Activated T-cell treated with anti-CD3 and anti-CD28 coated beads, Interleukin-2, amount 50 U/mL, for 72 hours (primary cell): ENCODE data around the gene CSH2. TPM values are rescaled to one million over a fixed set of nuclear protein-coding genes. Genes with fewer than 3 reads are reported as not detected.

Experiments
- ATAC-seq, 2 donors: fragments of 150-1000 bp; cut with Tn5 transposase; replicated peaks in 1 of 2; 2 replicates each; pipeline ENCODE4 v1.10.0; 2021; ENCODE audit warnings: moderate library complexity in 2 of 2, mild to moderate bottlenecking in 1 of 2
- DNase-seq, 2 donors: peaks; one replicate each; pipeline ENCODE4 v3.0.0; 2021 to 2022; ENCODE audit warnings: mixed read lengths in 1 of 2
- H3K27ac Mint-ChIP-seq: one replicate; pipeline ENCODE4 v1.8.0; 2022; ENCODE audit warnings: mild to moderate bottlenecking, moderate library complexity, mixed read lengths
- H3K27me3 Mint-ChIP-seq: one replicate; pipeline ENCODE4 v1.8.0; 2022; ENCODE audit warnings: low read depth, mixed read lengths
- H3K36me3 Mint-ChIP-seq, 2 donors: one replicate each; pipeline ENCODE4 v1.8.0; 2022; ENCODE audit warnings: mixed read lengths in 2 of 2, mild to moderate bottlenecking in 1 of 2; ENCODE audit not compliant: insufficient read depth in 2 of 2
- H3K4me1 Mint-ChIP-seq: one replicate; pipeline ENCODE4 v1.8.0; 2022; ENCODE audit warnings: low read depth, mixed read lengths
- H3K4me3 Mint-ChIP-seq, 2 donors: one replicate each; pipeline ENCODE4 v1.8.0; 2022; ENCODE audit warnings: mild to moderate bottlenecking in 2 of 2, mixed read lengths in 2 of 2, moderate library complexity in 2 of 2
- H3K9me3 Mint-ChIP-seq, 2 donors: one replicate each; pipeline ENCODE4 v1.8.0; 2022; ENCODE audit warnings: mixed read lengths in 2 of 2
- total RNA-seq, 2 donors: library from RNA; stranded (reverse); gene quantifications; one replicate each; pipeline ENCODE4 v1.2.3, GENCODE V29; 2022

CSH2 gene
- total RNA-seq, 2 donors from 2014 or later, result not detected

DNA sequence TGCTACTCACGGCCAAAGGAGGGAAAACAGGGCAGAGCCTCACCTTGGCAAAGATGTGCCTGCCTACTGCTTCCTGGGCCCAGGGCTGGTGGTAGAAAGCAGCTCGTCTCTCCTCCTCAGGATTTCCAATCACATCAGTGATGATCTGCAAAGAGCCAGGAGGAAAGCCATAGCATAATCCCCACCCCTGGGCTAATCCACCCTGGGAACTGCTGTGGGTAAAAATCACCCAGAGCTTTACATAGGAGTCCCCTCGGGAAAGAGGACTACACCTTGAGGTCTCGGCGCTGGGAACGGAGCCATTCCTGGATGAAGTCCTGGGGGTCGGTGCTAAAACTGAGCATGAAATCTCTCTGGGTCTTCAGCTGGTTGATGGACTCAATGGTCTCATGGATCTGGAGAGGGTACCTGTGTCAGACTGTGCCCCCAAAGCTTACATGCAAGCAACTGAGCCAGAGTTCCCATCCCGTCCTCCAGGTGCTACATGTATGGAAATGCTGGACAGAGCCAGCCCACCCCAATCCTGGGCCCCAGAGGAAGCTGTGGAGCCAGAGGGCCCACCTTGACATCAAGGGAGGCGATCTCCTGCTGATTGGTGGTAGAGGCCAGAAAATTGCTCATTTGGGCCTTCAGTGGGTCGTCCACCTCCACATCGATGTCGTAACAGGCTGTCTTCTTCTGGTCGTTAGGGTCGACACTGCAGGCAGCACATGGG is 40.3 kb downstream of the CSH2 start:
- Mint-ChIP-seq H3K27me3 (no peaks in the 10 kb centered on the region), H3K36me3 (peaks cover 4 to 33% of the 10 kb centered on the region in 2 donors), H3K4me1 (peaks cover 59% of the 10 kb centered on the region), H3K9me3 (no peaks in the 10 kb centered on the region), H3K27ac (no peak overlapping the region), H3K4me3 (no peak overlapping the region)
- DNase-seq, result no peak
- no peak for ATAC-seq

- H3K9me3 Mint-ChIP-seq, result no peaks in the 10 kb centered on the region
- H3K36me3 Mint-ChIP-seq, result peaks cover 4 to 33% of the 10 kb centered on the region in 2 donors
- peak overlapping the region; percentile 87 for H3K27ac Mint-ChIP-seq
- no peak overlapping the region for H3K4me3 Mint-ChIP-seq
- ATAC-seq, result no peak
- no peak for DNase-seq
- H3K4me1 Mint-ChIP-seq, result peaks cover 62% of the 10 kb centered on the region
- H3K27me3 Mint-ChIP-seq, result no peaks in the 10 kb centered on the region
Observed at GRCh38 chr17:63832455-63832854, 41.0 kb downstream of the CSH2 start.

DNA sequence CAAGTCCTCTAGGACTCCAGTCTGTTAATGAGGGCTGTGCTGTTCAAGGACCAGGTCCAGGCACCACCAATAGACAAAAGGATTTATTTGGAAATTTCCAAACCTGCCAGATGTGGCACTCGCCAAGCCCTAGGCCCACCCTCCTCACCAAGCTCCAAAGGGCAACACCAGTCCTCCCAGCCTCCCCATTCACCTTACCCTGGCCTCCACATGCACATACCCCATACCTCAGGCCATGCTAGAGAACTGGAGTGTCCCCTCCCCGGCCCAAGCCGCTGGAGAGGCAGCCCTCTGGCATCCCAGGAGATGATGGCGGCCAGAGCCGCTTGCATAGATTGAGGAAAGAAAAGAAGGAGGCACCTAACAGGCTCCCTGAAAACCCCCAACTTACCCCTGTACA is 41.5 kb downstream of the CSH2 start:
- peaks cover 62% of the 10 kb centered on the region for H3K4me1 Mint-ChIP-seq

GRCh38 chr17:63831505-63831904 is 42.0 kb downstream of the CSH2 start:
- H3K4me3 Mint-ChIP-seq, result no peak overlapping the region
- H3K9me3 Mint-ChIP-seq, result no peaks in the 10 kb centered on the region
- H3K36me3 Mint-ChIP-seq, result peaks cover 5 to 31% of the 10 kb centered on the region in 2 donors
- no peaks in the 10 kb centered on the region for H3K27me3 Mint-ChIP-seq
- ATAC-seq, result no peak
- peak overlapping the region; percentile 87 for H3K27ac Mint-ChIP-seq
- DNase-seq, result no peak
- H3K4me1 Mint-ChIP-seq, result peaks cover 66% of the 10 kb centered on the region

More for the DNA sequence above, 41.5 kb downstream of the CSH2 start:
- Mint-ChIP-seq H3K27me3 (no peaks in the 10 kb centered on the region), H3K36me3 (peaks cover 2 to 31% of the 10 kb centered on the region in 2 donors), H3K27ac (peak overlapping the region; percentile 87), H3K4me3 (no peak overlapping the region), H3K9me3 (no peaks in the 10 kb centered on the region)
- ATAC-seq (no peak), DNase-seq (no peak)

GRCh38 chr17:63830904-63831491 is 42.5 kb downstream of the CSH2 start:
- no peak for DNase-seq
- Mint-ChIP-seq H3K9me3 (no peaks in the 10 kb centered on the region), H3K4me3 (no peak overlapping the region), H3K4me1 (peaks cover 71% of the 10 kb centered on the region), H3K27ac (peak overlapping the region; percentile 76), H3K36me3 (peaks cover 5 to 31% of the 10 kb centered on the region in 2 donors), H3K27me3 (no peaks in the 10 kb centered on the region)
- no peak for ATAC-seq

- H3K4me3 Mint-ChIP-seq, result no peak overlapping the region
- ATAC-seq, result no peak
- H3K27me3 Mint-ChIP-seq, result no peaks in the 10 kb centered on the region
- DNase-seq, result no peak
- H3K27ac Mint-ChIP-seq, result peak overlapping the region; percentile 39
- H3K4me1 Mint-ChIP-seq, result peaks cover 71% of the 10 kb centered on the region
- no peaks in the 10 kb centered on the region for H3K9me3 Mint-ChIP-seq
- peaks cover 3 to 23% of the 10 kb centered on the region in 2 donors for H3K36me3 Mint-ChIP-seq
Observed at GRCh38 chr17:63830278-63830677, 43.2 kb downstream of the CSH2 start.

- ATAC-seq (no peak), DNase-seq (no peak)
- H3K9me3 Mint-ChIP-seq, result no peaks in the 10 kb centered on the region
- H3K36me3 Mint-ChIP-seq, result peaks cover 10 to 30% of the 10 kb centered on the region in 2 donors
- H3K4me3 Mint-ChIP-seq, result peak overlapping the region; percentile 96 to 97
- peaks cover 77% of the 10 kb centered on the region for H3K4me1 Mint-ChIP-seq
- H3K27me3 Mint-ChIP-seq, result no peaks in the 10 kb centered on the region
- peak overlapping the region; percentile 98 for H3K27ac Mint-ChIP-seq
Observed at GRCh38 chr17:63828936-63829335, 44.5 kb downstream of the CSH2 start.

DNA sequence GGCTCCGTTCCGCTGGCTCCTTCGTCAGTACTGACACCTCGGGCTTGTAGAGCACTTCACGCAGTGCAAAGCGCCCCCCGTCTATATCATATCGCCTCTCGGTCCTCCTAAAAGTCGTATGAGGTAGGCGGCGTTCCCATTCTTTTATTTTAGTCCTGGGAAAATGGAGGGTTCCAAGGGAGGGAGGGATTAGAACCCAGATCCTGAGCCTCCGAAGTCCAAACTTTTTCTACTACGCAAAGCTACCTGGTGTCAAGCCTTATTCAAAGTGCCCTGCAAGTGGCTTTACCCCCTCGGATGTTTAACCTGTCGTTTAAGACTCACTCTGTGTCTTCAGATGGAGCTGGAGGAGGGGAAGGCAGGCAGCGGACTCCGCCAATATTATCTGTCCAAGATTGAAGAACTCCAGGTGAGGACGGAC is 45.7 kb downstream of the CSH2 start:
- peaks cover 15 to 34% of the 10 kb centered on the region in 2 donors for H3K36me3 Mint-ChIP-seq
- H3K27me3 Mint-ChIP-seq, result no peaks in the 10 kb centered on the region
- peak overlapping the region; percentile 98 for H3K27ac Mint-ChIP-seq
- DNase-seq (no peak), ATAC-seq (no peak)
- H3K9me3 Mint-ChIP-seq, result no peaks in the 10 kb centered on the region
- peaks cover 87% of the 10 kb centered on the region for H3K4me1 Mint-ChIP-seq
- H3K4me3 Mint-ChIP-seq, result peak overlapping the region; percentile 96 to 97

DNA sequence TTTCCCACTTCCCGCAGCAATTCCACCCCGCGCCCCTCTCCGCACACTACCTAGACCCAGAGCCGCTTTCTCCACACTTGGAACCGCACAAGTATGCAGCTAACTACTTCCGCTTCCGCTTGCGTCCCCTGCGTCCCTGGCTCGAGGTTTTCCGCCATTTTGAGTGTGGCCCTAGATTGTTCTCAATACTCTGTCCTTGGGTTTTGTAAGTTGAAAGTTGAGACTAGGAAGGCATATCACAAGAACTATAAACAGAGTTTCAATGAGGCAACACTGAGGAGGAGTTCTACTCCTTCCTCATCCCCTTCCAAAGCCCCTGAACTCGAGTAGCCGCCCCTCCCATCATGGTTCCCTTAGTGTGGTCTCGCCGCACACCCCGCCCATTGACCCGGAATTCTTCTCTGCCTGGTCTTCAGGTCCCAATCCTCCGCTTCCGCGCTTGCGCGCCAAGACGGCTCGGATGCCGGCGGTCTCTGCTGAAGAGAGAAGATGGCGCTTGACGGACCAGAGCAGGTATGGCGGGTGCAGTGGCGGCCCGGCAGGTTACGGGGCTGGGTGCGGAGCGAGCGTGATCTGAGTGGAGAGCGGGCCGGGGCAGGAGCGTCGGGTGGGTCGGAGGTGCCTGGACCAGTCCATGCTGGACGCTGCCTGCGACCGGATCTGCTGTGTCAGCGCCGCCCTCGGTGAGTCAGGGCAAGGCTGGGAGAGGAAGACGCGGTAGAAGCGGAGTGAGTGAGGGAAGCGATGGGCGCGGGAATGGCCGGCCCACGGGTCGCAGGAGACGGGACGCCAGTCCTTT is 46.3 kb downstream of the CSH2 start, which contains the start of the genes FTSJ3 and PSMC5:
Gene FTSJ3 (minus strand): TSS at position 662 of the 799 bp plus-strand sequence. CDS start 761 bp downstream, outside the sequence.
Gene PSMC5 (plus strand): TSS at position 430 of the 799 bp plus-strand sequence. CDS start 60 bp downstream, at position 490.
- Mint-ChIP-seq H3K4me3 (peak within 1 kb of the TSS; percentile 96 to 97), H3K4me1 (peaks cover 90% of the 10 kb centered on the region), H3K27ac (peak within 1 kb of the TSS; percentile 98), H3K36me3 (peaks cover 15 to 36% of the 10 kb centered on the region in 2 donors), H3K27me3 (no peaks in the 10 kb centered on the region), H3K9me3 (no peaks in the 10 kb centered on the region)
- peak; percentile 92 to 93 for ATAC-seq
- peak; percentile 95 to 97 for DNase-seq

GRCh38 chr17:63826468-63827001 is 46.9 kb downstream of the CSH2 start:
- Mint-ChIP-seq H3K4me3 (peak overlapping the region; percentile 96 to 97), H3K4me1 (peaks cover 85% of the 10 kb centered on the region), H3K36me3 (peaks cover 15 to 36% of the 10 kb centered on the region in 2 donors), H3K27me3 (no peaks in the 10 kb centered on the region), H3K27ac (peak overlapping the region; percentile 98), H3K9me3 (no peaks in the 10 kb centered on the region)
- peak; percentile 1 for ATAC-seq
- DNase-seq, result no peak

DNA sequence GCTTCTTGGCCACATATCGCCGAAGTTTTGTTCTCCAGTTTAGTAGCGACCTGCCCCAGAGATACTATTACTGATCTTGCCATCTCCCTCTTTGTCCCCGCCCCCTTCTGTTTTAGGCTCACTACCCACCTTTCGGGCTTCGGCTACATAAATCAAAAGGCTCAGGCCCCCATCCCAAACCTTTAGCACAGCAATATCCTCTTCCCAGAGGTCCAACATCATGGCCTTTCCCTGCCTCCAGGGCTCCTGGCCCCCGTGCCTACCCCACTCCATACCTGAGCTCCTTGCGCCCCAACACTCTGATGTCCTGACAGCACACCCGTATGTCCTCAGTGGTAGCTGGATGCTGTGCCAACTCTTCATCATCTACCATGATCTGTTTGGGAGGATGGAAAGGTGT is 49.1 kb downstream of the CSH2 start:
- H3K9me3 Mint-ChIP-seq, result no peaks in the 10 kb centered on the region
- no peaks in the 10 kb centered on the region for H3K27me3 Mint-ChIP-seq
- no peak overlapping the region for H3K4me3 Mint-ChIP-seq
- peaks cover 18 to 41% of the 10 kb centered on the region in 2 donors for H3K36me3 Mint-ChIP-seq
- H3K4me1 Mint-ChIP-seq, result peaks cover 76% of the 10 kb centered on the region
- H3K27ac Mint-ChIP-seq, result peak overlapping the region; percentile 26
- no peak for ATAC-seq
- no peak for DNase-seq

- Mint-ChIP-seq H3K4me1 (peaks cover 73% of the 10 kb centered on the region), H3K36me3 (peaks cover 18 to 44% of the 10 kb centered on the region in 2 donors), H3K27ac (peak overlapping the region; percentile 26), H3K4me3 (no peak overlapping the region), H3K27me3 (no peaks in the 10 kb centered on the region), H3K9me3 (no peaks in the 10 kb centered on the region)
- ATAC-seq, result no peak
- DNase-seq, result no peak
Observed at GRCh38 chr17:63823659-63824331, 49.7 kb downstream of the CSH2 start.
